CD8-positive, alpha-beta memory T cell (primary cell): ENCODE results near the gene TRA2B. TPM values are rescaled to one million over a fixed set of nuclear protein-coding genes. Genes with fewer than 3 reads are reported as not detected.

ENCODE experiments used
- CTCF ChIA-PET: fragments of 350-600 bp; sonication (Branson Sonifier 250); formaldehyde crosslinking; loops from one replicate; lab custom pipeline; 2021; ENCODE audit warnings: antibody characterized with exemption; lab: Charles Lee
- POLR2A ChIA-PET: fragments of 350-600 bp; sonication (Branson Sonifier 250); formaldehyde crosslinking; loops from one replicate; lab custom pipeline; 2021; ENCODE audit warnings: antibody characterized with exemption; lab: Charles Lee
- DNase-seq, 5 donors: peaks; one replicate each; pipeline versions ENCODE4 v3.0.0 to v3.0.0-alpha.2; 2020 to 2022; ENCODE audit warnings: mixed read lengths in 1 of 5
- H3K27ac ChIP-seq: one replicate; pipeline ENCODE4 v1.7.0; 2013; ENCODE audit warnings: low read depth, mild to moderate bottlenecking, low read length, moderate library complexity
- H3K27me3 ChIP-seq: 2 replicates; pipeline ENCODE4 v1.7.0; 2013; ENCODE audit warnings: low read length, mild to moderate bottlenecking; ENCODE audit not compliant: insufficient read depth, poor library complexity, severe bottlenecking
- H3K36me3 ChIP-seq: 2 replicates; pipeline ENCODE4 v1.7.0; 2013; ENCODE audit warnings: mild to moderate bottlenecking, low read length, moderate library complexity; ENCODE audit not compliant: insufficient read depth
- H3K4me1 ChIP-seq: 2 replicates; pipeline ENCODE4 v1.7.0; 2013; ENCODE audit warnings: mild to moderate bottlenecking, low read length, moderate library complexity; ENCODE audit not compliant: insufficient read depth
- H3K4me3 ChIP-seq: 2 replicates; pipeline ENCODE4 v1.7.0; 2013; ENCODE audit warnings: mild to moderate bottlenecking, low read length
- H3K9me3 ChIP-seq: 2 replicates; pipeline ENCODE4 v1.7.0; 2013; ENCODE audit warnings: mild to moderate bottlenecking, low read length
- H3K27ac Mint-ChIP-seq, 8 donors: one replicate each; pipeline ENCODE4 v1.8.0; 2020 to 2021; ENCODE audit warnings: mixed read lengths in 8 of 8, mild to moderate bottlenecking in 6 of 8, inconsistent platforms in 3 of 8, moderate library complexity in 3 of 8
- H3K27me3 Mint-ChIP-seq, 2 donors: one replicate each; pipeline ENCODE4 v1.8.0; 2020 to 2021; ENCODE audit warnings: mixed read lengths in 2 of 2, mild to moderate bottlenecking in 1 of 2, moderate library complexity in 1 of 2
- H3K36me3 Mint-ChIP-seq, 3 donors: one replicate each; pipeline ENCODE4 v1.8.0; 2020 to 2021; ENCODE audit warnings: mixed read lengths in 3 of 3, inconsistent platforms in 1 of 3, mild to moderate bottlenecking in 1 of 3
- H3K4me1 Mint-ChIP-seq, 3 donors: one replicate each; pipeline ENCODE4 v1.8.0; 2020 to 2021; ENCODE audit warnings: mixed read lengths in 3 of 3, inconsistent platforms in 1 of 3, mild to moderate bottlenecking in 1 of 3
- H3K4me3 Mint-ChIP-seq, 7 donors: one replicate each; pipeline ENCODE4 v1.8.0; 2020 to 2021; ENCODE audit warnings: mixed read lengths in 7 of 7, mild to moderate bottlenecking in 6 of 7, moderate library complexity in 4 of 7, inconsistent platforms in 2 of 7
- H3K9me3 Mint-ChIP-seq, 5 donors: one replicate each; pipeline ENCODE4 v1.8.0; 2020 to 2022; ENCODE audit warnings: mixed read lengths in 5 of 5, mild to moderate bottlenecking in 3 of 5, moderate library complexity in 2 of 5, inconsistent platforms in 1 of 5
- polyA plus RNA-seq: library from polyadenylated mRNA; unstranded; fragments of 300-500 nt; fragmentation: Illumina TruSeq; gene quantifications from one replicate; pipeline ENCODE4 v1.2.3, GENCODE V29; 2021
- total RNA-seq, 2 experiments: library from RNA; stranded (reverse); gene quantifications; one replicate each; pipeline ENCODE4 v1.2.3, GENCODE V29; 2021

Gene TRA2B
- total RNA-seq: 100 to 1,000 TPM; 305 to 324 TPM
- 181 TPM for polyA plus RNA-seq

DNA sequence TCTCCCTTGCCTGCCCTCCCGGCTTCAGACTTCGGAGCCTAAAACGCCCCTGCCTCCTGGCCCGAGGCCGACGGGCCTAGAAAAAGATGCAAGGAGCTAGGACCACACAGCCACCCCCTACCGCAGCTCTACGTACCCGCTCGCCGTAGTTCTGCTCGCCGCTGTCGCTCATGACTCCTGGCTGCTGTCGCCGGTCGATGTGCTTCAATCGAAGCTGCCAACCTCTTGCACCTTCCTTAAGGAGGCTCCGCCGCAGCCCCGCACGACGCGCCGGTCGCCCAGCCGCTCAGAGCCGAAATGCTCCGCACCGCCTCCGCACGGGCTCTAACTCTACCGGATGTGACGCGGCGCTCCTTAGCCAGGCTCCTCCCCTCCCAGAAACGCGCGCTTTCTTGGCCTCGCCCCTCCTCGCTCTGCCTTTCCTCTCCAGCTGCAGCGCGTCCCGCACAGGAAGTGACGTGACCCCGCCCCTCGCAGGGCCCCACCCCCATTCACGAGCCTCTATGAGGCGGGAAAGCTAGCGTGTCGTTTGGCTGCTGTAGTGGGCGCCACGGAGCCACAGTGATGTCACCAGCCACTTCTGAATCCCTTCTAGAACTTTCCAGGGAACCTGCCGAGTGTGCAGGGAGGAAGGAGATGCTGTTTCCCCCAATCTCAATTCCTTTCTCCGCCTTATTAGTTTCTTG is at the start of gene TRA2B:
Gene TRA2B (minus strand): TSS at position 326 of the 686 bp plus-strand sequence. CDS start 154 bp downstream, at position 172.
- Histone ChIP-seq H3K4me1 (peaks cover 23% of the 10 kb centered on the region), H3K27ac (peak within 1 kb of the TSS; percentile 100), H3K36me3 (no peaks in the 10 kb centered on the region), H3K9me3 (no peaks in the 10 kb centered on the region), H3K27me3 (no peaks in the 10 kb centered on the region), H3K4me3 (peak within 1 kb of the TSS; percentile 99)
- H3K9me3 Mint-ChIP-seq: peaks cover 0 to 2% (median 0%) of the 10 kb centered on the region in 5 donors
- H3K4me3 Mint-ChIP-seq: peak within 1 kb of the TSS; percentile 96 to 100 (median 100)
- CTCF ChIA-PET: interaction anchor here (1.1 to 3.4 kb wide), 4 partner anchors 11 to 632 kb away, joined by 4 to 25 read pairs (median 4); partner anchors contain the start of genes DNAJB11 and SENP2
- peak within 1 kb of the TSS; percentile 98 to 100 (median 100) for H3K27ac Mint-ChIP-seq
- H3K36me3 Mint-ChIP-seq: peaks cover 0 to 38% (median 0%) of the 10 kb centered on the region in 3 donors
- H3K27me3 Mint-ChIP-seq: peaks cover 0 to 11% of the 10 kb centered on the region in 2 donors
- H3K4me1 Mint-ChIP-seq: peaks cover 41 to 58% (median 45%) of the 10 kb centered on the region in 3 donors
- POLR2A ChIA-PET: interaction anchor here (0.6 to 3.0 kb wide), 15 partner anchors 10 to 862 kb away, joined by 3 to 22 read pairs (median 5); partner anchors contain the start of genes DNAJB11, EIF4A2 and SENP2
- DNase-seq: peak; percentile 97 to 99 (median 98)

DNA sequence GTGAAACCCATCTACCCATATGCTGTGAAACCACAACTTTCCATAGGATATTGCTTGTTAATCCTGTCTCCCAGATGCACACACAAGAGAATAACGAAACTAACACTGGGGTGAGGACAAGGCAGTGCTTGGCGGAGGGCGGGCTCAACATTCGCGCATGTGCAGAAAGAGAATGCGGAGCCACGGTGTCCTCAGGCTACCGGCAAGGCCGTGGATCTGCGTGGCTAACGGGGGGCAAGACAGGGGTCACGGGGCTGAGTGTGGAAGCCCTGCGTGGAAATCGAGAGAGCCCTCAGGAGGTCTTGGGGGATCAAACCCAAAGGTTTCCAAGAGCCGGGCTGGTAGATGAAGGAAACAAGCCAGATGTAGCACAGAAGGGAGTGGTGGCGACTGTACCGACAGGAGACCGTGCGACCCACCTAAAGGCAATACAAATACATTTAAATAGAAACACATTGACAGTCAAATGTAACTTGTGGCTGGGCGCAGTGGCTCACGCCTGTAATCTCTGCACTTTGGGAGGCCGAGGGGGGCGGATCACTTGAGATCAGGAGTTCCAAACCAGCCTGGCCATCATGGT is 48.5 kb upstream of the TRA2B start:
- peak overlapping the region in 1 of 7 donors; percentile 23 for H3K4me3 Mint-ChIP-seq
- no peaks in the 10 kb centered on the region for H3K9me3 Mint-ChIP-seq
- peaks cover 0 to 5% (median 4%) of the 10 kb centered on the region in 3 donors for H3K4me1 Mint-ChIP-seq
- H3K27ac ChIP-seq: no peak overlapping the region
- ChIA-PET POLR2A (no interaction called here), CTCF (interaction anchor here (2.7 kb wide), 1 partner anchor 9 kb away, joined by 15 read pairs; no protein-coding TSS in a partner anchor)
- H3K36me3 Mint-ChIP-seq: no peaks in the 10 kb centered on the region
- no peak for DNase-seq
- H3K4me1 ChIP-seq: peaks cover 7% of the 10 kb centered on the region
- peaks cover 4 to 5% of the 10 kb centered on the region in 2 donors for H3K27me3 Mint-ChIP-seq
- no peak overlapping the region for H3K4me3 ChIP-seq
- no peaks in the 10 kb centered on the region for H3K9me3 ChIP-seq
- H3K36me3 ChIP-seq: no peaks in the 10 kb centered on the region
- H3K27me3 ChIP-seq: no peaks in the 10 kb centered on the region
- peak overlapping the region in 1 of 8 donors; percentile 35 for H3K27ac Mint-ChIP-seq

DNA sequence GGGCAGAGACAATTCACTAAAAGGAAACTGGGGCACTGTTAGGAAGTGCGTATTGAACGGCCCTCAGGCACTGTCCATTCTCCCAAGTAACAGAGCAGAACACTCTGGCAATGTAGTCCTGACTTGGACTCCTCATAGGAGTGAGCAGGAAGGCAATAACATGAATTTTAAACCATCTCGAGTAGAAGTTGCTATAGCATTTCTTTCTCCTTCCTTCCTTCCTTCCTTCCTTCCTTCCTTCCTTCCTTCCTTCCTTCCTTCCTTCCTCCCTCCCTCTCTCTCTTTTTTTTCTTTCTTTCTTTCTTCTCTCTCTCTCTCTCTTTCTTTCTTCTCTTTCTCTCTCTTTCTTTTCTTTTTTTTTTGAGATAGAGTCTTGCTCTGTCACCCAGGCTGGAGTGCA is 46.4 kb upstream of the TRA2B start:
- Mint-ChIP-seq H3K27me3 (peaks cover 4 to 5% of the 10 kb centered on the region in 2 donors), H3K4me1 (peaks cover 0 to 5% (median 4%) of the 10 kb centered on the region in 3 donors)

DNA sequence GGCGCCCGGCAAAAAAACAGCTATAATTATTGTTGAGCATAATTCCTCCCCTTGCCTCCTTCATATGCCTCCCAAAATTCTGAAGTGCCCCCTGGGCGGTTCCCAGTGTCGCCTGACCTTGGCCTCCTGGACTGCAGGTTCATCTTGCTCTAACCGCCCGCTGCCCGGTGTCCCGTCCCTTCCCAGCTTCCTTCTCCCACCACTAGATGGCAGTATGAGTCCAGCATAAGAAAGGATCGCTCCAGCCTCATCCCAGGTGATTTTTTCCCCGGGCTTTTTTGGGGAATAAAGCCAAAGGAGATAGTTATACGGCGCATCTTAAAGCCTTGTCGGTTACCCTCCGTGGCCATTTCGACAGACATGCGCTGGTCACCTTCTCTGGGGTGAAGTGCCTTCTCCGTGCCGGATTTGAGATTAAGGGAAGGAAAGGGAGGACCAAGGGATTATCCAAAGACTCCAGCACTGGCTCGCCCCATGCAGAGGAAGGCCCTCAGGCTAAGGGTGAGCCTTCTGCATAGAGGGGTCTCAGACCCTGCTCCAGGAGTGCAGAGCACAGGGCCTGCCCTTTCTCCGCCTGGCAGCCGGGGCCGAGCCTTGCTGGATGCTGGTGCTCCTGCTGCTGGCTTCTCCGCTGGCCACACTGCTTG is 45.8 kb upstream of the TRA2B start:
- Mint-ChIP-seq H3K4me3 (no peak overlapping the region), H3K4me1 (peaks cover 0 to 5% (median 4%) of the 10 kb centered on the region in 3 donors), H3K36me3 (no peaks in the 10 kb centered on the region), H3K9me3 (no peaks in the 10 kb centered on the region), H3K27me3 (peaks cover 4 to 5% of the 10 kb centered on the region in 2 donors), H3K27ac (no peak overlapping the region)
- CTCF ChIA-PET: interaction anchor here (0.8 to 3.9 kb wide), 17 partner anchors 9 to 638 kb away, joined by 3 to 33 read pairs (median 4); partner anchors contain the start of gene CRYGS
- Histone ChIP-seq H3K9me3 (no peaks in the 10 kb centered on the region), H3K36me3 (no peaks in the 10 kb centered on the region), H3K27ac (no peak overlapping the region), H3K4me1 (peaks cover 7% of the 10 kb centered on the region), H3K27me3 (no peaks in the 10 kb centered on the region), H3K4me3 (no peak overlapping the region)
- peak; percentile 32 to 67 (median 46) for DNase-seq
- POLR2A ChIA-PET: no interaction called here

More for the DNA sequence above, 46.4 kb upstream of the TRA2B start:
- DNase-seq: no peak
- Mint-ChIP-seq H3K27ac (no peak overlapping the region), H3K9me3 (no peaks in the 10 kb centered on the region), H3K36me3 (no peaks in the 10 kb centered on the region), H3K4me3 (no peak overlapping the region)
- ChIA-PET POLR2A (no interaction called here), CTCF (interaction anchor here (0.7 to 3.9 kb wide), 3 partner anchors 556 to 633 kb away, joined by 3 to 33 read pairs (median 26); no protein-coding TSS in a partner anchor)
- Histone ChIP-seq H3K4me1 (peaks cover 7% of the 10 kb centered on the region), H3K27me3 (no peaks in the 10 kb centered on the region), H3K4me3 (no peak overlapping the region), H3K27ac (no peak overlapping the region), H3K36me3 (no peaks in the 10 kb centered on the region), H3K9me3 (no peaks in the 10 kb centered on the region)

GRCh38 chr3:185982632-185983031 is 44.8 kb upstream of the TRA2B start:
- DNase-seq: no peak
- Mint-ChIP-seq H3K27me3 (peaks cover 4 to 5% of the 10 kb centered on the region in 2 donors), H3K4me3 (no peak overlapping the region), H3K9me3 (no peaks in the 10 kb centered on the region), H3K27ac (no peak overlapping the region), H3K36me3 (no peaks in the 10 kb centered on the region), H3K4me1 (peaks cover 0 to 6% (median 5%) of the 10 kb centered on the region in 3 donors)
- Histone ChIP-seq H3K4me1 (peaks cover 7% of the 10 kb centered on the region), H3K9me3 (no peaks in the 10 kb centered on the region), H3K27ac (no peak overlapping the region), H3K4me3 (no peak overlapping the region), H3K36me3 (no peaks in the 10 kb centered on the region), H3K27me3 (no peaks in the 10 kb centered on the region)
- POLR2A ChIA-PET: no interaction called here
- CTCF ChIA-PET: interaction anchor here (0.8 to 3.9 kb wide), 11 partner anchors 9 to 639 kb away, joined by 3 to 33 read pairs (median 5); partner anchors contain the start of gene CRYGS

DNA sequence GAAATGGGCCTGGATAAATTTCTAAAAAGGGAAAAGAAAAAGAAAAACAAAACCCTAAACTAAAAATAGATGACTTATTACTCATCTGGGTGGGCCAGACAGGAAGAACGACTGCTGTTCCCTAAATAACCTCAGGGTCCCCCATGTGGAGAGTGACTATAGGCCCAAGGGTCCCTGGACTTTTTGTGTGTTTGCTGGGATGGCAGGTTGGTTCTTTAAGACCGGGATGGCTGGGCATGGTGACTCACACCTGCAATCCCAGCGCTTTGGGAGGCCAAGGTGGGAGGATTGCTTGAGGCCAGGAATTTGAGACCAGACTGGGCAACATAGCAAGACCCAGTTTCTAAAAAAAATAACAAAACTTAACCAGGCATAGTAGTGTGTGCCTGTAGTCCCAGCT is 43.8 kb upstream of the TRA2B start:
- no peak overlapping the region for H3K27ac Mint-ChIP-seq

DNA sequence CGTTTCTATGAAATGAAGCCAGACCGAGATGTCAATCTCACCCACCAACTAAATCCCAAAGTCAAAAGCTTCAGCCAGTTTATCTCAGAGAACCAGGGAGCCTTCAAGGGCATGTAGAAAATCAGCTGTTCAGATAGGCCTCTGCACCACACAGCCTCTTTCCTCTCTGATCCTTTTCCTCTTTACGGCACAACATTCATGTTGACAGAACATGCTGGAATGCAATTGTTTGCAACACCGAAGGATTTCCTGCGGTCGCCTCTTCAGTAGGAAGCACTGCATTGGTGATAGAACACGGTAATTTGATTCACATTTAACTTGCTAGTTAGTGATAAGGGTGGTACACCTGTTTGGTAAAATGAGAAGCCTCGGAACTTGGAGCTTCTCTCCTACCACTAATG is 41.9 kb upstream of the TRA2B start:
- H3K4me1 Mint-ChIP-seq: peaks cover 6 to 14% (median 13%) of the 10 kb centered on the region in 3 donors
- POLR2A ChIA-PET: no interaction called here

More for the DNA sequence above, 43.8 kb upstream of the TRA2B start:
- no peaks in the 10 kb centered on the region for H3K36me3 Mint-ChIP-seq
- no peak for DNase-seq
- H3K4me3 Mint-ChIP-seq: no peak overlapping the region
- Histone ChIP-seq H3K4me1 (peaks cover 13% of the 10 kb centered on the region), H3K27me3 (no peaks in the 10 kb centered on the region), H3K36me3 (no peaks in the 10 kb centered on the region), H3K4me3 (no peak overlapping the region), H3K27ac (no peak overlapping the region), H3K9me3 (no peaks in the 10 kb centered on the region)
- CTCF ChIA-PET: interaction anchor here (1.9 to 3.9 kb wide), 3 partner anchors 9 to 635 kb away, joined by 4 to 33 read pairs (median 26); no protein-coding TSS in a partner anchor
- H3K27me3 Mint-ChIP-seq: peaks cover 4 to 5% of the 10 kb centered on the region in 2 donors
- POLR2A ChIA-PET: no interaction called here
- H3K9me3 Mint-ChIP-seq: no peaks in the 10 kb centered on the region
- peaks cover 6 to 14% (median 13%) of the 10 kb centered on the region in 3 donors for H3K4me1 Mint-ChIP-seq

More for the DNA sequence above, 41.9 kb upstream of the TRA2B start:
- no peaks in the 10 kb centered on the region for H3K36me3 ChIP-seq
- H3K27ac Mint-ChIP-seq: no peak overlapping the region
- H3K27ac ChIP-seq: no peak overlapping the region
- peaks cover 4 to 5% of the 10 kb centered on the region in 2 donors for H3K27me3 Mint-ChIP-seq
- DNase-seq: no peak
- no peaks in the 10 kb centered on the region for H3K9me3 Mint-ChIP-seq
- CTCF ChIA-PET: interaction anchor here (0.8 to 4.8 kb wide), 4 partner anchors 37 to 637 kb away, joined by 3 to 21 read pairs (median 14); no protein-coding TSS in a partner anchor
- H3K4me3 ChIP-seq: no peak overlapping the region
- H3K4me3 Mint-ChIP-seq: no peak overlapping the region
- no peaks in the 10 kb centered on the region for H3K36me3 Mint-ChIP-seq
- H3K9me3 ChIP-seq: no peaks in the 10 kb centered on the region
- H3K27me3 ChIP-seq: no peaks in the 10 kb centered on the region
- H3K4me1 ChIP-seq: peaks cover 13% of the 10 kb centered on the region
